NCI-H1092 treated with DMSO at 0.1 percent for 48 hours (cell line): ENCODE data around the gene MZF1.

Experiments used
- DNase-seq: peaks from one replicate; lab custom pipeline; 2025; lab: John Stamatoyannopoulos, UW

MZF1 gene

DNA sequence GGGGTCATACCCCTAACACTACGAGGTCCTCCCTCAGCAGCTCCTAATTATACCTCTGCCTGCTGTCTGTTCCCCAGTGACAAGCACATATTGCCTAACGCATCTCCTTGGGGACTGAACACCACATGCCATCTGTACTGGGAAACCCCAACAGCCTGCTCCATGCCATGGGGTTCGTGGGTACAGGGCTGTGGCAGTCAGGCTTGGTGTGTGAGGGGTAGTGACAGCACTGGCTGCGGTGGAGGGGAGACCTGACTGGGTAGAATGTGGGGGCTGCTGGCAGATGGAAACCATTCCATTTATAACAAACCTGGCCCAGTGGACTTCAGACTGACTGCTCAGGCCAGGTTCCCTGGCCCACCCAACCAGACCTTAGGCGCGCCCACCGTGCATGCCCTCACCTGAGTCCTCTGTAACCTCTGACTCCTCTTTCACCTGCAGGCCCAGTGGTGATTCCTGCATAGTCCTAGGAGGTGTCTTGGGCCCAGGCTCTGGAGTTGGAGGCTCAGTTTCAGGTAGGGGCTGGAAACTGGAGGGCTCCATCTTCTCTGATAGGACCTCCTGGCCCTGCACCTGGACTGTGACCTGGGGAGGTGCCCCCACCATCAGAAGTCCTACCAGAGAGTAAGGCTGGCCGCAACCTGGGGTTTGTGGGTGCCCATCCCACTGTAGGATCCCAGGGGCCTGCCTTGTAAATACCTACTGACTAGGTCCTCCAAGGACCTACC lies 3.0 kb downstream of the MZF1 start:
- DNase-seq = no peak

DNA sequence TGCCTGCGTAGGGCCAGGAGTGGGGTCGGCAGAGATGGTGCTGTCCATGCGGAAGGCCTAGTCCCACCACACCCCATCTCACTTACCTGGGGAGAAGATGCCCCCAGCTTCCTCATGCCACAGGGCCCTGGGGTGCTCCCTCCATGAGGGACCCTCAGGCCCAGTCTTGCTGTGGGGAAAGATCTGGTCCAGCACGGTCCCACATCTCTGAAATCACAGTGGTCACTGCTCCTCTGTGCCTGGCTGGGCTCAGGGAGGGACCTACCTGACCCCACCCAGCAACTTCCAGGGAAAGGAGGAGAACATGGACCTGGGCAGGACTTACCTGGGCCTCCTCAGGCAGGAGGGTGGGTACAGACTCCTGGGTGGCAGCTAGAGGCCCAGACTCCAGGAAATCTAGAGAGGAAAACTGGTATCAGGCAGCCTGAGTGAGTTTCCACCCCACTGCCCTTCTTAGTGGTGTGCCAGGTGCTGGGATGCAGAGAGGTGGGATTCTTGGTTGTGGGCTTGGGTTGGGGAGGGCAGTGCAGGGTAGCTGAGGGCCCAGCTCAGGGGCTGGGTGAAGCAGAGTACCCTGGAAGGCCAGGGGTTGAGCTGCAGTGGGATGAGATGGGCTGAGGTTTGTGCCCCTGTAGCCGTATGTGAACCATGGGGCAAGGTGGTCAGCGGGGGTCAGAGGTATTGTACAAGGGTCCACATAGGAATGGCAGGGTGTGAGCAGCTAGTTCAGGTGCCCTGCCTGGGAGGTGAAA lies 3.8 kb downstream of the MZF1 start:
- DNase-seq = no peak

DNA sequence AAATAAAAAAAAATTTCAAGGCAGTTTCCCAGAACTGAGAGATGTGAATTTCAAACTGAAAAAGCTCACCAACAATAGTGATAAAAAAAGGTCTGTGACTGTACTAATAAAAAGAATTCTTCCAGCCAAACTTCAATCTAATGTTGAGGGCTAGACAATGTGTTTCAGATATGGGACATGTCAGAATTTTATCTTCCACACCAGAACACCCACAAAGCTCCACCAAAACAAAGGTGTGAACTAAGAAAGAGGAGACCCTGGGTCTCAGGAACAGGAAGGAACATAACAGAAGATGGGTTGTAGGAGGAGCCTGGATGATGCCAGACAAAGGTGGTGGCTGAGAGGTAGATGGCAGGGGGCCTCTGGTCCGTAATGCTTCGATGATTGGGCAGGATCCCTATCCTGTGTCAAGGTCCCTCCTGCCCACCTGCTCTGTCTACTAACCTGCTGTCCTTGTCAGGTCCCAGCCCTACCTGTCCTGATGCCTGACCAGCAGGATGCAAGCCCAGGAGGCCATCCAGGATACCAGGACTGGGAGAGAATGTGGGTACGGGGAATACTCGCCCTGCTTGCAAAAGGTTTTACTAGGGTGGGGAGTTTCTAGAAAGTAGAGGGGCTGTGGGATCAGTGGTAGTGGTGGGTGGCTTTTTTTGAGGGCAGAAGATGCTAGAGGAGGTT lies 4.5 kb downstream of the MZF1 start:
- DNase-seq = no peak

DNA sequence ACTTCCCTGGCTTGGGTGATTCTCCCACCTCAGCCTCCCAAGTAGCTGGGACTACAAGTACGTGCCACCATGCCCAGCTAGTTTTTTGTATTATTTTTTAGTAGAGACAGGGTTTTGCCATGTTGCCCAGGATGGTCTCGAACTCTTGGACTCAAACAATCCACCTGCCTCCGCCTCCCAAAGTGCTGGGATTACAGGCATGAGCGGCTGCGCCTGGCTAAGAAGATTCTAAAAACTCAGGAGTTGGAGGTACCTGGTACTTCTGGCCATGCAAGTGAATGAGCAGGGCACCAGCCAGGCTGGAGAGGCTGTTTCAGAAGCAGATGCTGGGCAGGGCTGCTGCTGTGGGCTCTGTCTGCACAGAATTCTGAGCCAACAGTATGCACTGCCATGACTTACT lies 6.1 kb downstream of the MZF1 start:
- DNase-seq = no peak

DNA sequence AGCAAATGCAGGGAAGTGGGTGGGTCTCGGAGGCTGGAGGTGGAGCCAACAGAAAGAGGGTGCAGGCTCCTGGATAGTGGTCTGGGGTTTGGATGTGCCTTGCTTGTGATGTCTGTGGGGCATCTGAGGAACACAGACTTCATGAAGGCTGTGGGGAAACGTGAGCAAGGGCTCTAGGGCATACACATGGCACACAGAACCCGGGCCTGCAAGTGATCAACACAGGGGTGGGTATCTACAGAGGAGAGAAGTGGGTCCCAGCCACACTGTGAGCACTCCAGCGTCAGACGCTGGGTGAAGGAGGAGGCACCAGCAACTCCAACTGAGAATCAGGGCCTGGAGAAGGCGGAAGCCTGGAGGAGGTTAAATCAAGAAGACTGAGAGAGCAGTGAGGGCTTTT lies 9.3 kb downstream of the MZF1 start:
- no peak for DNase-seq

DNA sequence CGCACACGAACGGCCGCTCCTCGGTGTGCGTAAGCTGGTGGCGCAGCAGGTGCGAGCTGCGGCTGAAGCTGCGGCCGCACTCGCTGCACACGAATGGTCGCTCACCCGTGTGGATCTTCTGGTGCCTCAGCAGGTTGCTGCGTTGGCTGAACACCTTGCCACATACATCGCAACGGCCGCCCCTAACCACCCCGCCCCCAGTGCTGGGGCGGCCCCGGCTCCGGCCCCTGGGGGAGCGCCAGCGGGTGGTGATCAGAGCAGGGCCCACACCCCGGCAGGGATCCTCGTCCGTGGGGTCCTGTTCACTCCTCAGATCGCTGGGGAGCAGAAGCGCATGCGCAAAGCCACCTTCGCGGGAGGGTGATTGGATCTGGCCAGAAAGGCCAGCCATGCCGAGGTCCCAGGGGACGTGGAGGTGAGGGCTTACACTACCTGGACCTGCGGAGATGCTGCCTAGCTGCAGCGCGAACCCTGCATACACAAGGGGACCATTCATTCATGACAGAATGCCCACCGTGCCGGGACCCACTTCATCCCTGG lies 10.0 kb downstream of the MZF1 start:
- DNase-seq = no peak

DNA sequence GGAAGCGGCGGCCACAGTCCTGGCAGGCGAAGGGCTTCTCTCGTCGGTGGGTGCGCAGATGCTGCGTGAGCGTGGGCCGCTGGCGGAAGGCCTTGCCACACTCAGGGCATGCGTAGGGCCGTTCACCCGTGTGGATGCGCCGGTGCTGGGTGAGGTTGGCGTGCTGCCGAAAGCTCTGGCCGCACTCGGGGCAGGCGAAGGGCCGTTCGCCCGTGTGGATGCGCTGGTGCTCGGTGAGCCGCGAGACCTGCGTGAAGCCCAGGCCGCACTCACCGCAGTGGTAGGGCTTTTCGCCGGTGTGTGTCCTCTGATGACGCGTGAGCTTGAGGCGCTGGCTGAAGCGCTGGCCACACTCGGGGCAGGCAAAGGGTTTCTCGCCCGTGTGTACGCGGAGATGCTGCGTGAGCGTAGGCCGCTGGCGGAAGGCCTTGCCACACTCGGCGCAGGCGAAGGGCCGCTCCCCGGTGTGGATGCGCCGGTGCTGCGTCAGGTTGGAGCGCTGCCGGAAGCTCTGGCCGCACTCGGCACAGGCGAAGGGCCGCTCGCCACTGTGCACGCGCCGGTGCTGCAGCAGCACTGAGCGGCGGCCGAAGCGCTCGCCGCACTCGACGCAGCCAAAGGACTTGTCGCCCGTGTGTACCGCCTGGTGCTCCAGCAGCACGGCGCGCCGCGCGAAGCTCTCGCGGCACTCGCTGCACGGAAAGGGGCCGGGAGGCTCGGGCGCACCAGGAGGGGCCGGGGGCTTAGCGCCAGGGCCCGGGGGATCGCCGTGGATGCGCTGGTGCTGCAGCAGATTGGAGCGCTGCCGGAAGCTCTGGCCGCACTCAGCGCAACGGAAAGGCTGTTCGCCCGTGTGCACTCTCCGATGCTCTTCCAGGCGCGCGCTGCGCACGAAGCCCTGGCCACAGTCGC lies 10.8 kb downstream of the MZF1 start:
- no peak for DNase-seq

DNA sequence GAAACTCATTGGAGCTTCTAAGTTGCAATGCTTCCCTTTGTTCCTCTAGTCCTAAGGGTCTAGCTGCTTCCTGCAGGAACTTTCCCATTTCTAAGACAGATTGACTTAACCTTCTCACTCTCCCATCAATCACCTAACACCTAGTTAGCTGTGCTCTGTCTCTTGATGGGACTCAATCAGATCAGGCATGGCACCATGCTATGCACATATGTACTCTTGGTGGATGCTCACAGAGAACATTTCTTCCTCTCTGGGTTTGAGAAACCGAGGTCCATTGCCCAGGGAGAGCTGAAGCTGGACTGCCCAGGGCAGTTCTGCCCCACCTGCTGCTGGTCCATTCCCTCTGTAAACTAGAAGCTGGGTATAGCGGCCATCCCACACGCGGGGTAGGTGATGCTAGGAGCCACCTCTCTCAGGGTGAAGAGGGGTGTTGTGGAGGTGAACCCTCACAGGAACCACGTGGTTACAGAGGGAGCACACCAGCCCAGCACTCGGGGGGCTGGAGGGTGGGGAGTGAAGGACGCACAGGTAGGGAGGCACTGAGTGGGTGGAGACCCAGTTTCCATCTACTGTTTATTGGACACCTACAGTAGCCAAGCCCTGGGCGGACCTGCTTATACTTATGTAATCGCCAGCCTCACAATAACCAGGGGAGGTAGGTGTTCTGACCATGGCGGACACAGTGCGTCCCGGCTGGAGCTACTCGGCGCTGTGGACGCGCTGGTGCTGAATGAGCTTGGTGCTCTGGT lies 11.6 kb downstream of the MZF1 start:
- no peak for DNase-seq

DNA sequence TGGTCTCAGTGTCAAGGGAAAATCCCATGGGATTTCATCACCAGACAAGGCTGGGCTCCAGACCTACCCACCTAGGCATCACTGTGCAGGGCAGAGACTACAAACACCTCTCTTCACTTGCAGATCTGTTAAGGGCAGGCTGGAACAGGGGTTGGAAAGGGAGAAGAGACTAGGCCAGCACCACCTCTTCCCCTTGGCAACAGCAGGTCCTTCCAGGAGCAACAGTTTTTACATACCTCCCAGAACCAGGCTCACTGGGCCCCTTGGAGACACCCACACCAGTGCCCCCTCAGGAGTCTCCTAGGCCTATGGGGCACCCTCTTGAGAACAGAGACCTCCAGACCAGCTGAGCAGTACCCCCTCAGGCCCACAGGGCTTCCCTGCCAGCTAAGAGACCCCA lies 12.2 kb downstream of the MZF1 start:
- no peak for DNase-seq

DNA sequence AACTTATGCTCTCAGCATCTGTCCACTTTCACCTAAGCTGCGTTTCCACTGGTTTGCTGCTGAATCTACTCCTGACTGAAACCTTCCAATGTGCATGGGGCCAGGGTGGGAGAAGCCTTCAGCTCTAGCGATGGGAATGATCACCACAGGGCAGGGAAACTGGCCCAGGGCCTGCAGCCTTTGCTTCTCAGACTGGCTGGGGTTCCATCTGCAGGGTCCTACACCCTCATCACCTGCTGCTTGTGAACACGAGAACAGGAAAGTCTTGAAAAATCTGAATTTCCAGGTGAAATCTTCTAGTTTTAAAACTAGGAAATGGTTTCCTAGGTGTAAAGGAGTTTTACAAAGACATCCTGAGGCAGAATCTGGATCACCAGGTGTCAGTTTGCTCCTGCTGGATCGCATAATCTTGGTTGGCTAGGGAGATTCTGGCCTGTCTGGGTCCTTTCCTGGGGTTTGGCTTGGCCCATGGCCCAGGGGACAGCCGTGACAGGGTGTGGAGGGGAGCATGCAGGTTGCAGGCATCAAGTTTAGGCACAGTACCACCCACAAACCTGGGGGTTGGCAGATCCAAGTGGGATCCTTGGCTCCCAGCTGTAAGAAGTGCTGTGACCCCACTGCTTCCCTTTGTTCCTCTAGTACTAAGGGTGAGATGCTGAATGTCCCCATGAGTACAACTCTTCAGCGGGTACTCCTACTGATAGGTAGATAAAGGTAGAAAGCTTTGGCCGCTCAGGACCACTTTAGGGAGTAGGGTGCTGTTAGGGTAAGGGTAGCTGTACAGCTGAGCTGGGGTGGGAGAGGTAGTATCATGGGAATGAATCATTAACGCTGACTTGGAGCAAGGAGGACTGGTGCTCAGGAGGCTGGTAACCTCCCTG lies 12.9 kb downstream of the MZF1 start:
- no peak for DNase-seq

DNA sequence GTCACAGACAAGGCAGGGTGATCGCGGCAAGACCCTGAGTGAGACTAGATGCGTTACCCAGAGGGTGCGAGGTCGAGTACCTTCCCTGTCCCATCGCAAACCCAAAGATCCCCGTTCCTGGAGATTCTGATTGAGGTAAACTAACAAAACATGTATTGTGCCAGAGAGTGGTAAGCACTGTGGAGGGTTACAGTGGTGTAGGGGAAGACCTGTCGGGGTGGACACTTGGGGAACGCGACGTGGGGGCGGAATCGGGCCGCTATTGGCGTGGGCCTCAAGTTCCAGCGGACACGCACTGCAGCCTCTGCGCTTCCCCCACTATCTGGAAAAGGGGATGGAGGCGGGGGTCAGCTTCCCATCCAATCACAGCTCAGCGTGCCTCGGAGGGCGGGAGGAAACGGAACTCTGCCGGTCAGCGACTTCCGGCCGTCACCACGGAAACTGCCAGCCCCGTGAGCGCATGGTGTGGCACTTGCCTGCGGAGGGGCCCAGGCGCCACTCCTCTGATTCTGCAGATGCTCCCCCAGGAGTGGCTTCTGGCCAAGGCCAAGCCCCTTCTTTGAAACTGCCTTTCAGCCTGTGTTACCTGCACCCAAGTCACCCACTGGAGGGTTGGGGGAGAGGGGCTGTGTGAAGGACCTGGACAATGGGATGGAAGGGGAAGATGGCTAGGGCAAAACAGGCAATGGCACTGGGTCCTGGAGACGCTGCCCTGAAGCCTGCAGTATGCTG lies 13.7 kb downstream of the MZF1 start:
- no peak for DNase-seq

DNA sequence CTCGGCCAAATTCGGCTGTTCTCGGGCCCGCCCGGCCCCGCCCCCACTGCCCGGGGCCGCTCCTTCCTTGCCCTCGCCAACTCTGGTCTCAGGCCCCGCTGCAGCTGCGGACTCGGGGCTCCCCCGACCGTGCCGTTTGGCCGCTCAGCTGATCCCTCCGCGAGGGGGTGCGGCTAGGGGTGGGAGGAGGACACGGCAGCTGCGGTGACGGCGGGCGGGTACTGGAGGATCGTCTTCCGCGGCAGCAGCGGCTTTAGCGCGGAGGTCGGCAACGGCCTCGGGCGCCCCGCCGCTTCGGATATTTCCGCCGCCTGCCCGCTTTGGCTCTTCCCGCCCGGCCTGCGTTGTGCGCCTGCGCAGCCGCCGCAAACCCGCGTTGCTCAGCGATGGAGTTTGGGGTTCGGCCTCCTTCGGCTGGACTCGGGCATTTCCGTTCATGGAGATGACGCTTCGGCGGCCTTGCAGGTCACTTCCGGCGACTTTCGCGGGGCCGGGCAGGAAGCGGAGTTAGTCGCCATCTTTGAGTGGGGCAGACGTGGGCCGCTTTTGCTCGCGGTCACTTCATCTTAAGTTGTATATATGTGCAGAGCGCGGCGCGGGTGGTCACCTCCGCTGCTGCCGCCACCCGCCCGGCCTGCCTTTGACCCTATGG lies 14.4 kb downstream of the MZF1 start:
- no peak for DNase-seq

DNA sequence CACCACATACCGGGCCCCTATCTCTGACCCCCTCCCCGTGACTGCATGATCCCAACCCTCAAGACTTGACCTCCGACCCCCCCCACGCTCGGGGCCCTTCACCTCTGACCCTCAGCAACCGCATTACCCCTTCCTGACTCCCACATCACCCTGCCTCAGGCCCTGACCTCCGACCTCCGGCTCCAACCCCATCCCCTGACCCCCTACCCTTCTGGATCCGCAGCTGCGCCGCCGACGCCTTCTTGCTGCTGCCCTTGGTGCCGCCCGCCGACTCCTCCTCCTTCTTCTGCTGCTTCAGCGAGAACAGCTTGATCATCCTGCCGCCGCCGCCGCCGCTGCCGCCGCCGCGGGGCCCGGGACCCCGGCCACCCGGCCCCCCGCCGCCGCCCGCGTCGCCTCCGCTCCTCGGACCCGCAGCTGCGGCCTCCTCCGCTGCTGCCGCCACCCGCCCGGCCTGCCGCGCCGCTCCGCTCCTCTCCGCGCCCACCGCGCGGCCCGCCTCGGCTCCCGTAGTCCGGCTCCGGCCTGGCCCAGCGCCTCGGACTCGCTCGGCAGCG lies 15.0 kb downstream of the MZF1 start, which contains the start of gene UBE2M:
UBE2M (minus strand) TSS at position 546 of the 557 bp plus-strand sequence; CDS start at position 316, 230 bp downstream.
- DNase-seq = no peak

DNA sequence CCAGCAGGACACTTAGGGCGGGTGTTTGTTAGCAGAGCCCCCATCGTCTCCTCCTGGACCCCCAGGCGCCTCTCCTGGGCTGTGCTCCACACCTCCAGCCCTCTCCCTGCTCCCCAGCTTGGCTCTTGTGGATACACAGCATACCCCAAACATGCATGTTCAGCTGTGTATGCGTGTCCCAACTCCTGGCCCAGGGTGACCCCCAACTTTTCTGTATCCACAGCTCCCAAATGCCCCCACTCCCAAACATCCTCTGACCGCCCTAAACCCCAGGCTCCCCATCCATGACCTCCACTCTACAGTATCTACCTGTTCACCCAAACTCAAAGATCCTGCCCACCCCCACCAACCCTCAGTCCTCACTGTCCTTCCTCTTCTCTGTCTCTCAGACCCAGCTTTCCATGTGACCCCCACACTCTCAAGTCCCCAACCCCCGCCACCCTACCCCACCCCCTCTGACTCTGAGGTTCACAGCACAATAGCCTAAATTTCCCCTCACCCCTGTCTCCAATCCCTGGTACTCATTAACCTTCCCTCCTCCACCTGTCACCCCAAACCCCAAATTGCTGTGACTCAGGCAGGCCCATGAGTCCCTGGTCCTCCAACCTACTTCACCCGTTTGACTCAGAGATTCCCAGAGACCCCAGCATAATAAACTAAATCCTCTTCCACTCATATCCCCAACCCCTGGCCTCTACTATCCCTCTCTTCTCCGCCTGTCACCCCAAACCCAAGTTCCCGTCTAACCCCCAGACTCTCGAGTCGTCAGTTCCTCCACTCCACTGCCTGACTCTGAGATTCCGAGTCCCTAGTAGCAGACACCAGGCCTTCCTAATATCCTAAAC lies 15.7 kb downstream of the MZF1 start:
- no peak for DNase-seq

DNA sequence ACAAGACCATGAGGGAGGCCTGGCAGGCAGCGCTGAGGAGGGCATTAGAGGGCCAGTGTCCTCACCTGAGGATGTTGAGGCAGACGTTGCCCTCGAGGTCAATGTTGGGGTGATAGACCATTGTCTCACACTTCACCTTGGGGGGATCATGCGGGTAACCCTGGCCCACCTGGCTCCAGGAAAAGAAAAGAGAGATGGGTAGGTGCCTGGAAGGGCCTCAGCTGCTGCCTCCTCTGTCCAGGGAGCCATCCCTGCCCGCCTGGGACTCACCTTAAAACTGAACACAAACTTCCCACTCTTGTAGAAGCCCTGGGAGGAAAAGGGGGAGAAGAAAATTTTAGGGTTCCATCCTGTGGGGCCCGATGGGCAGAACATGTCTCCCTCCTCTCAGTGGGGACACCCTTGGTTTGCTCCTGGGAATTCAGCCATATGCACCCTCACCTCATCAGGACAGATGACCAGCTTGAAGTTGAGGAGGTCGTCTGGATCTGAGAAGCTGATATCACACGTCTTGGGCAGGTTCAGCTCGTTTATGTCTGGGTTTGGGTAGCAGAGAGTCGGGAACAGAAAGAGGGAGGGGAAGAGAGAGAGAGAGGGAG lies 16.4 kb downstream of the MZF1 start:
- DNase-seq = no peak

DNA sequence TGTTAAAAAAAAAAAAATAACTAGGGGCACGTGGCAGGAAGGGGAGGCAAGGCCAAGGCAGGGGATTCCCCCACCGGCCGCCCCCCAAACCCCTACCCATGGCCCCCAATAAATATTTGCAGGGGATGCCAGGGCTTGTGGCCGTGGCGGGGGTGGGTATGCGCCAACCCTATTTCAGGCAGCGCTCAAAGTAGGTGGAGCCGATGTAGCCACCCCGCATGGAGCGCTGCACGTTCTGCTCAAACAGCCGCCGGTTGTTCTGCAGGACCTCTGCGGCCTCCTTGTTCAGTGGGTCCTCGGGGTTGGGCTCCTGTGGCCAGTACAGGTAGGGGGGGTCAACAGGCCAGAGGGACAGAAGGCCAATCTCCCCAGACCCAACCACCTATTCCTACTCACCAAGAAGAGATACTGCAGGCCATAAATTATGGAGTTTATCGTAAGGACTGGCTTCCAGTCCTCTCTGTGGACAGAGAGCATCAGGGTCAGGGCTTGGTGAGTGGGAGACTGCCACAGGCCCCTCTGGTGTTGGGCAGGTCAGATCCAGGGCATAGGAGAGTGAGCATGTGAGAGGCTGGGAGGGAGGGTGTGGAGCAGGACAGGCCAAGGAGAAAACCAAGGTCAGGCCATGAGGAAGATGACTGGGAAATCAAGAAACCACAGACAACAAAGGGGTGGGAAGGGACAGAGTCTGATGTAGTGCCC lies 17.1 kb downstream of the MZF1 start:
- no peak for DNase-seq
